ENCODE measurements around the gene CD93.

- TF ChIP-seq CTCF (IDR thresholded peaks at IDR 0.05; ENCODE audit: poor library complexity, severe bottlenecking) (no peak), POLR2AphosphoS5 (IDR thresholded peaks at IDR 0.05) (no peak), EZH2 (IDR thresholded peaks at IDR 0.05; ENCODE audit: borderline replicate concordance, insufficient read depth, low read length, poor library complexity, severe bottlenecking) (no peak), RAD21 (conservative IDR thresholded peaks at IDR 0.05) (no peak), EP300 (conservative IDR thresholded peaks at IDR 0.05; ENCODE audit: poor library complexity, severe bottlenecking) (no peak), TAF1 (IDR thresholded peaks at IDR 0.05; ENCODE audit: low read depth) (no peak), MXI1 (conservative IDR thresholded peaks at IDR 0.05; ENCODE audit: poor library complexity, severe bottlenecking) (no peak)
Measured at GRCh38 chr20:23062632-23063031, 23.5 kb downstream of the CD93 start.

All from neural cell (in vitro differentiated cells).